ENCODE results near the gene CNOT6L. TPM values are rescaled to one million over a fixed set of nuclear protein-coding genes. Genes with fewer than 3 reads are reported as not detected.

CNOT6L gene
- total and polyA plus RNA-seq, 2 of the 4 experiments (the other 2 are of a cell fraction), result 3.5 to 21.1 TPM

- DNase-seq, result no peak
- Histone ChIP-seq H3K4ac (ENCODE audit: low read depth, low read length) (no peak overlapping the region), H2BK15ac (ENCODE audit: low read depth, low read length) (no peak overlapping the region), H3K23ac (ENCODE audit: low read depth, low read length) (no peak overlapping the region), H3K27me3 (ENCODE audit: control insufficient read depth, insufficient read depth, low read length) (peaks cover 2% of the 10 kb centered on the region; the same call in 1 of the 2 replicates), H3K79me1 (ENCODE audit: low read depth in 1 of 2, low read length in 2 of 2) (no peaks in the 10 kb centered on the region), H4K20me1 (ENCODE audit: insufficient read depth, low read length) (no peaks in the 10 kb centered on the region), H4K91ac (ENCODE audit: insufficient read depth, low read depth, low read length) (no peak overlapping the region), H2BK5ac (ENCODE audit: low read depth, low read length, poor library complexity, severe bottlenecking) (no peak overlapping the region), H2BK20ac (ENCODE audit: low read depth, low read length) (no peak overlapping the region), H3K4me2 (ENCODE audit: low read depth, low read length) (no peak overlapping the region), H3K36me3 (ENCODE audit: control insufficient read depth, insufficient read depth, low read length) (no peaks in the 10 kb centered on the region), H4K5ac (ENCODE audit: low read depth, low read length) (no peak overlapping the region), H2BK120ac (ENCODE audit: low read depth, low read length) (no peak overlapping the region), H3K9me1 (ENCODE audit: insufficient read depth, low read length) (no peaks in the 10 kb centered on the region), H3K56ac (ENCODE audit: extremely low read depth, insufficient read depth, low read length) (no peak overlapping the region), H2AK9ac (replicated peaks; ENCODE audit: low read depth, low read length, poor library complexity) (no peak overlapping the region), H3K18ac (ENCODE audit: low read depth, low read length) (no peak overlapping the region), H3K27ac (ENCODE audit: insufficient read depth, low read length) (no peak overlapping the region), H3K9me3 (ENCODE audit: control insufficient read depth, insufficient read depth, low read length) (no peaks in the 10 kb centered on the region), H3K9ac (ENCODE audit: low read depth, low read length) (no peak overlapping the region), H4K8ac (ENCODE audit: low read depth in 2 of 2, low read length in 2 of 2) (no peak overlapping the region), H2AFZ (replicated peaks; ENCODE audit: low read length, poor library complexity) (no peak overlapping the region), H3K4me1 (ENCODE audit: control insufficient read depth, insufficient read depth, low read length) (no peaks in the 10 kb centered on the region), H2AK5ac (ENCODE audit: low read depth, low read length) (no peak overlapping the region), H3K4me3 (ENCODE audit: insufficient read depth, low read depth, low read length) (no peak overlapping the region), H3K14ac (replicated peaks; ENCODE audit: low read depth, low read length) (no peak overlapping the region)
- dilution Hi-C loops (cut with HindIII; ENCODE audit: low sequenced_read_pairs, unreplicated experiment), result no loop called here
- ChIA-PET POLR2A (ENCODE audit: unreplicated experiment) (no interaction called here), CTCF (interaction anchor here (0.6 kb wide), 1 partner anchor 77 kb away, joined by 3 read pairs; no protein-coding TSS in a partner anchor)
- in situ Hi-C loops (cut with MboI; ENCODE audit: low sequenced_read_pairs), result no loop called here
- intact Hi-C loops (cut with micrococcal nuclease), result no loop called here
- BruUV-seq (replicated peaks), result no TSS peak
- no peak for ATAC-seq (ENCODE audit: low read depth)
- no CpG with 5 or more reads among the region's 1 CpG for WGBS, 2 experiments (ENCODE audit: extremely low coverage in 2 of 2, insufficient read length in 1 of 2)
- no peak for TF ChIP-seq MAZ (IDR thresholded peaks at IDR 0.05; ENCODE audit: borderline replicate concordance, low read depth, low read length)
- TF ChIP-seq BHLHE40 (IDR thresholded peaks at IDR 0.05; ENCODE audit: low read depth, low read length), result no peak
- no peak for TF ChIP-seq RFX5 (IDR thresholded peaks at IDR 0.05; ENCODE audit: low read depth, low read length)
- TF ChIP-seq MAFK (IDR thresholded peaks at IDR 0.05; ENCODE audit: low read depth, low read length), result no peak
- TF ChIP-seq USF2 (IDR thresholded peaks at IDR 0.05; ENCODE audit: low read depth, low read length), result no peak
- TF ChIP-seq, protein P1, sequence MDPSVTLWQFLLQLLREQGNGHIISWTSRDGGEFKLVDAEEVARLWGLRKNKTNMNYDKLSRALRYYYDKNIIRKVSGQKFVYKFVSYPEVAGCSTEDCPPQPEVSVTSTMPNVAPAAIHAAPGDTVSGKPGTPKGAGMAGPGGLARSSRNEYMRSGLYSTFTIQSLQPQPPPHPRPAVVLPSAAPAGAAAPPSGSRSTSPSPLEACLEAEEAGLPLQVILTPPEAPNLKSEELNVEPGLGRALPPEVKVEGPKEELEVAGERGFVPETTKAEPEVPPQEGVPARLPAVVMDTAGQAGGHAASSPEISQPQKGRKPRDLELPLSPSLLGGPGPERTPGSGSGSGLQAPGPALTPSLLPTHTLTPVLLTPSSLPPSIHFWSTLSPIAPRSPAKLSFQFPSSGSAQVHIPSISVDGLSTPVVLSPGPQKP (IDR thresholded peaks at IDR 0.05; ENCODE audit: borderline replicate concordance, low read depth, low read length), result no peak
- no peak for TF ChIP-seq CEBPB (IDR thresholded peaks at IDR 0.05; ENCODE audit: low read depth, low read length)
- no peak for TF ChIP-seq MXI1 (IDR thresholded peaks at IDR 0.05; ENCODE audit: borderline replicate concordance, low read depth, low read length)
Observed at GRCh38 chr4:77844363-77844762, 25.2 kb upstream of the CNOT6L start.
